HG03520 (cell line): ENCODE measurements around the gene L3MBTL3.
"Not testable (repeated sequence)": the region's sequence is repeated elsewhere in the genome, so short reads cannot be mapped to it uniquely, and the experiment has no call there.

Experiments used
- ATAC-seq: cut with Tn5 transposase; IDR thresholded peaks from one replicate; pipeline ENCODE4 v1.9.1; 2021; ENCODE audit warnings: mild to moderate bottlenecking, moderate library complexity; ENCODE audit not compliant: unreplicated experiment

The L3MBTL3 gene

GRCh38 chr6:130070792-130071191, 52.4 kb downstream of the L3MBTL3 start:
- ATAC-seq, result no peak

GRCh38 chr6:130075879-130076460, 57.6 kb downstream of the L3MBTL3 start:
- ATAC-seq, result no peak

- no peak for ATAC-seq
These were observed 58.1 kb downstream of the L3MBTL3 start for GRCh38 chr6:130076512-130076911.

GRCh38 chr6:130090796-130091195, 72.4 kb downstream of the L3MBTL3 start:
- no peak for ATAC-seq

GRCh38 chr6:130093546-130093945, 75.2 kb downstream of the L3MBTL3 start:
- ATAC-seq, result no peak

GRCh38 chr6:130098317-130098716, 79.9 kb downstream of the L3MBTL3 start:
- no peak for ATAC-seq

GRCh38 chr6:130099119-130099518, 80.7 kb downstream of the L3MBTL3 start:
- no peak for ATAC-seq

GRCh38 chr6:130105996-130106704, 87.8 kb downstream of the L3MBTL3 start:
- peak; percentile 93 for ATAC-seq

GRCh38 chr6:130107710-130108109, 89.3 kb downstream of the L3MBTL3 start:
- no peak for ATAC-seq

GRCh38 chr6:130111031-130111430, 92.7 kb downstream of the L3MBTL3 start:
- no peak for ATAC-seq

- ATAC-seq, result no peak
These were observed 94.9 kb downstream of the L3MBTL3 start for GRCh38 chr6:130113201-130113710.

GRCh38 chr6:130115036-130115435, 96.7 kb downstream of the L3MBTL3 start:
- peak; percentile 85 for ATAC-seq

- no peak for ATAC-seq
These were observed 97.9 kb downstream of the L3MBTL3 start for GRCh38 chr6:130116273-130116672.

GRCh38 chr6:130117187-130117701, 98.9 kb downstream of the L3MBTL3 start:
- ATAC-seq, result not testable (repeated sequence)

GRCh38 chr6:130118236-130118635, 99.9 kb downstream of the L3MBTL3 start:
- ATAC-seq, result no peak

GRCh38 chr6:130119211-130119610, 100.8 kb downstream of the L3MBTL3 start:
- no peak for ATAC-seq

GRCh38 chr6:130120731-130121130, 102.3 kb downstream of the L3MBTL3 start:
- no peak for ATAC-seq

- ATAC-seq, result no peak
These were observed 103.9 kb downstream of the L3MBTL3 start for GRCh38 chr6:130122243-130122642.

GRCh38 chr6:130127195-130127594, 108.8 kb downstream of the L3MBTL3 start:
- no peak for ATAC-seq

- ATAC-seq, result no peak
These were observed 109.9 kb downstream of the L3MBTL3 start for GRCh38 chr6:130128326-130128725.

GRCh38 chr6:130129762-130130246, 111.4 kb downstream of the L3MBTL3 start:
- no peak for ATAC-seq

GRCh38 chr6:130132286-130132701, 113.9 kb downstream of the L3MBTL3 start:
- peak; percentile 51 for ATAC-seq
